Measurements from ENCODE around the gene SUN1.

GRCh38 chr7:823649-824048 is 8.6 kb upstream of the SUN1 start:
- TF ChIP-seq POLR2AphosphoS5 (IDR thresholded peaks at IDR 0.05; ENCODE audit: low read depth, low read length) (no peak), REST (IDR thresholded peaks at IDR 0.05; ENCODE audit: insufficient read depth in 1 of 2, low read depth in 2 of 2, low read length in 2 of 2) (no peak)

Measured in PFSK-1 (cell line).